ENCODE measurements around the gene MOB3C. TPM values are rescaled to one million over a fixed set of nuclear protein-coding genes. Genes with fewer than 3 reads are reported as not detected.

Gene MOB3C
- total RNA-seq, 1 donor from 2014 or later, result 30.2 TPM

- Histone ChIP-seq H3K4me1 (no peaks in the 10 kb centered on the region), H3K27me3 (ENCODE audit: low read depth) (no peaks in the 10 kb centered on the region), H3K4me3 (no peak overlapping the region), H3K27ac (no peak overlapping the region), H3K9me3 (no peaks in the 10 kb centered on the region), H3K36me3 (peaks cover 67% of the 10 kb centered on the region)
- intact Hi-C loops (cut with DNase I), result no loop called here
- DNase-seq (no peak), ATAC-seq (no peak)
- TF ChIP-seq CTCF (IDR thresholded peaks at IDR 0.05), result no peak
Observed at GRCh38 chr1:46635205-46635604, 18.6 kb upstream of the MOB3C start.

- Histone ChIP-seq H3K4me3 (no peak overlapping the region), H3K9me3 (no peaks in the 10 kb centered on the region), H3K27me3 (ENCODE audit: low read depth) (no peaks in the 10 kb centered on the region), H3K4me1 (no peaks in the 10 kb centered on the region), H3K27ac (no peak overlapping the region), H3K36me3 (peaks cover 61% of the 10 kb centered on the region)
- DNase-seq (no peak), ATAC-seq (no peak)
- intact Hi-C loops (cut with DNase I), result no loop called here
- TF ChIP-seq CTCF (IDR thresholded peaks at IDR 0.05), result no peak
Observed at GRCh38 chr1:46630719-46631118, 14.1 kb upstream of the MOB3C start.

- Histone ChIP-seq H3K4me3 (no peak overlapping the region), H3K27ac (no peak overlapping the region), H3K9me3 (no peaks in the 10 kb centered on the region), H3K27me3 (ENCODE audit: low read depth) (no peaks in the 10 kb centered on the region), H3K36me3 (no peaks in the 10 kb centered on the region), H3K4me1 (no peaks in the 10 kb centered on the region)
- no peak for ATAC-seq
- intact Hi-C loops (cut with DNase I), result no loop called here
- TF ChIP-seq CTCF (IDR thresholded peaks at IDR 0.05), result no peak
- no peak for DNase-seq
Observed at GRCh38 chr1:46623743-46624644, 7.4 kb upstream of the MOB3C start.

GRCh38 chr1:46622344-46622743 lies 5.7 kb upstream of the MOB3C start:
- Histone ChIP-seq H3K4me1 (peaks cover 4% of the 10 kb centered on the region), H3K9me3 (no peaks in the 10 kb centered on the region), H3K27ac (no peak overlapping the region), H3K27me3 (ENCODE audit: low read depth) (no peaks in the 10 kb centered on the region), H3K36me3 (no peaks in the 10 kb centered on the region), H3K4me3 (no peak overlapping the region)
- TF ChIP-seq CTCF (IDR thresholded peaks at IDR 0.05), result peak; percentile 40
- ATAC-seq, result peak; percentile 48 to 64
- no peak for DNase-seq
- intact Hi-C loops (cut with DNase I), result no loop called here

GRCh38 chr1:46621930-46622329 lies 5.3 kb upstream of the MOB3C start:
- H3K27ac ChIP-seq, result no peak overlapping the region
- intact Hi-C loops (cut with DNase I), result no loop called here
- H3K4me3 ChIP-seq, result no peak overlapping the region
- peaks cover 8% of the 10 kb centered on the region for H3K4me1 ChIP-seq
- H3K27me3 ChIP-seq (ENCODE audit: low read depth), result no peaks in the 10 kb centered on the region
- H3K9me3 ChIP-seq, result no peaks in the 10 kb centered on the region
- DNase-seq, result no peak
- no peaks in the 10 kb centered on the region for H3K36me3 ChIP-seq
- no peak for TF ChIP-seq CTCF (IDR thresholded peaks at IDR 0.05)
- ATAC-seq, result no peak

Measured in lower lobe of right lung (tissue), 2 donors.